AG04449 (cell line): ENCODE results near the gene GNPNAT1.

Source experiments
- CTCF ChIA-PET: fragments of 350-600 bp; formaldehyde crosslinking; extraction: SDS; loops from one replicate; lab custom pipeline; 2021; ENCODE audit warnings: antibody characterized with exemption; lab: Yijun Ruan, JAX
- POLR2A ChIA-PET: fragments of 400-600, 350-600 bp; formaldehyde crosslinking; extraction: SDS; loops from one replicate; lab custom pipeline; 2020; ENCODE audit warnings: antibody characterized with exemption, inconsistent platforms; lab: Yijun Ruan, JAX
- DNase-seq: peaks from one replicate; pipeline ENCODE4 v3.0.0-alpha.2; 2010; ENCODE audit warnings: low read depth, low spot score
- H3K4me3 ChIP-seq: 2 replicates; pipeline ENCODE4 v1.5.1; 2011; ENCODE audit warnings: low read depth, mild to moderate bottlenecking, control low read depth, low read length
- TF ChIP-seq, protein P1 (sequence below): IDR thresholded peaks from one replicate; pipeline ENCODE4 v1.5.1; 2011; ENCODE audit warnings: mild to moderate bottlenecking, moderate library complexity, low read length, control low read depth, inconsistent platforms; ENCODE audit not compliant: insufficient read depth; ENCODE audit errors: missing control alignments

The GNPNAT1 gene

DNA sequence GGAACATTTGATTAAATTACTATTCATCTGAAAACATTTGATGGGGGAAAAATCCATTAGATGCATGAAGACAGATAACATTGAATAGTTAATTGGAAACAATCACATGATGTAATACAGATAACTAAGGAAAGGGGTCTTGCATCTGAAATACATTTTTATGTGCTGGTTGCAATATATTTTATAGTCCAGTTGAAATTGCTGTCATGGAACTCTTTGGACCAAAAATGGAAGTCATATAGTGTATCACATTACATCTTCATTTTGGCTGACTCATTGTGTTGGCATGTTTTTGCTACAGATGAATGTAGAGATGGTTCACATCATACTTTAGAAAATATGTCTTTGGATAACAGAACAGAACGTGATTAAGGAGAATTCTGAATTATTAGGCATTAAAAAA is 43.0 kb upstream of the GNPNAT1 start:
- POLR2A ChIA-PET, result interaction anchor here (0.7 to 1.1 kb wide), 3 partner anchors 32 to 42 kb away, joined by 3 to 4 read pairs (median 3); no protein-coding TSS in a partner anchor
- CTCF ChIA-PET, result interaction anchor here (0.6 to 1.2 kb wide), 3 partner anchors 12 to 27 kb away, joined by 3 read pairs; no protein-coding TSS in a partner anchor
- TF ChIP-seq, protein P1, sequence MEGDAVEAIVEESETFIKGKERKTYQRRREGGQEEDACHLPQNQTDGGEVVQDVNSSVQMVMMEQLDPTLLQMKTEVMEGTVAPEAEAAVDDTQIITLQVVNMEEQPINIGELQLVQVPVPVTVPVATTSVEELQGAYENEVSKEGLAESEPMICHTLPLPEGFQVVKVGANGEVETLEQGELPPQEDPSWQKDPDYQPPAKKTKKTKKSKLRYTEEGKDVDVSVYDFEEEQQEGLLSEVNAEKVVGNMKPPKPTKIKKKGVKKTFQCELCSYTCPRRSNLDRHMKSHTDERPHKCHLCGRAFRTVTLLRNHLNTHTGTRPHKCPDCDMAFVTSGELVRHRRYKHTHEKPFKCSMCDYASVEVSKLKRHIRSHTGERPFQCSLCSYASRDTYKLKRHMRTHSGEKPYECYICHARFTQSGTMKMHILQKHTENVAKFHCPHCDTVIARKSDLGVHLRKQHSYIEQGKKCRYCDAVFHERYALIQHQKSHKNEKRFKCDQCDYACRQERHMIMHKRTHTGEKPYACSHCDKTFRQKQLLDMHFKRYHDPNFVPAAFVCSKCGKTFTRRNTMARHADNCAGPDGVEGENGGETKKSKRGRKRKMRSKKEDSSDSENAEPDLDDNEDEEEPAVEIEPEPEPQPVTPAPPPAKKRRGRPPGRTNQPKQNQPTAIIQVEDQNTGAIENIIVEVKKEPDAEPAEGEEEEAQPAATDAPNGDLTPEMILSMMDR, result no peak

DNA sequence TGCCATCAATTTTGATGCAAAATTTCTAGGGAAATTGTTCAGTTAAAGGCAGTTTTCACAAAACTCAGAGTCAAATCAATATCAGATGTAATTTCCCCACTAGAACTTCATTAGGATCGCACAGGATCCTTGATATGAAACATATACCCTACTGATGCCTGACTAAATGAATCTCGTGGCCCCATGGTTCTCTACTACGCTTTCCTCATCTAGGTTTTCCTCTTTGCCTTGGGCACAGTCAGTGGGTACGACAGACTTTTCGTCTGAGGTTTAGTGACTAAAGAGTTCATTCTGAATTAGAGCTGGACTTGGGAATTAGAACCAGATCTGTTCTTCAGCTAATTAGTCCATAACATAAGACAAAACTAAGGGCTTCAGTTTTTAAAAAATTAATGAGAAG is 42.5 kb upstream of the GNPNAT1 start:
- ChIA-PET POLR2A (interaction anchor here (0.7 to 1.1 kb wide), 3 partner anchors 31 to 42 kb away, joined by 3 to 4 read pairs (median 3); no protein-coding TSS in a partner anchor), CTCF (interaction anchor here (0.6 to 1.2 kb wide), 3 partner anchors 11 to 28 kb away, joined by 3 read pairs; no protein-coding TSS in a partner anchor)
- no peak overlapping the region for H3K4me3 ChIP-seq
- no peak for DNase-seq
- TF ChIP-seq, protein P1, result no peak

More for the DNA sequence above, 43.0 kb upstream of the GNPNAT1 start:
- peak; percentile 87 for DNase-seq
- no peak overlapping the region for H3K4me3 ChIP-seq

DNA sequence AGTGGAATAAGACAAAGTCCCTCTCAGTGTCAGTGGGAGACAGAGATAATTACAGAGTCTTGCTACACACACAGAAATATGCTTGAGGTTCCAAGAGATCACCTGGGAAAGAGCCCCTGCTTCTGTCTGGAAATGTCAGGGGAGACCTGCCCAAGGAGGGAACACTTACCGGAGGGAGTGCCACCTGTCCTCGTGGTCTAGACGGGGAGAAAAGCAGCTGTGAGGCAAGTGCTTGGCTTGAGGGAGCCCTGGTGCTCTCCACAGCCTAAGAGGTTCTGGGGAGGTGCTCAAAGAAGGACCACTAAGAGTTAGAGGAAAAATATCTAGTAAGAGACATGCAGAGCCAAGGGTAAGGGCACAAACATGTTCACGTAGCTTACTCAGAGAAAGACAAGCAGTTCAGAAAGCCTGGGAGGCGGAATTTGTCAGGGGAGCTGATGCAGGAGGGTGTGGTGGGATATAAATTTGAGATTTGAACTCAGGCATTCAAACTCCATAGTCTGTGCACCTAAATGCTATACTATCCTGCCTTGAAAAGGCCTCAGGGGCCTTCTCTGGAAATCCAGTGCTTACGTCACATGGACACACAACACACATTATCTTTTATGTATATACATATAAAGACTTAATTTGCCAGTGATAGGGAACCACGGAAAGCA is 38.2 kb upstream of the GNPNAT1 start:
- H3K4me3 ChIP-seq, result no peak overlapping the region
- ChIA-PET POLR2A (interaction anchor here (1.0 kb wide), 1 partner anchor 122 kb away, joined by 4 read pairs; the partner anchor contains the start of gene FERMT2), CTCF (interaction anchor here (0.7 to 0.8 kb wide), 2 partner anchors 18 to 182 kb away, joined by 3 read pairs; no protein-coding TSS in a partner anchor)
- TF ChIP-seq, protein P1, result no peak
- DNase-seq, result no peak

DNA sequence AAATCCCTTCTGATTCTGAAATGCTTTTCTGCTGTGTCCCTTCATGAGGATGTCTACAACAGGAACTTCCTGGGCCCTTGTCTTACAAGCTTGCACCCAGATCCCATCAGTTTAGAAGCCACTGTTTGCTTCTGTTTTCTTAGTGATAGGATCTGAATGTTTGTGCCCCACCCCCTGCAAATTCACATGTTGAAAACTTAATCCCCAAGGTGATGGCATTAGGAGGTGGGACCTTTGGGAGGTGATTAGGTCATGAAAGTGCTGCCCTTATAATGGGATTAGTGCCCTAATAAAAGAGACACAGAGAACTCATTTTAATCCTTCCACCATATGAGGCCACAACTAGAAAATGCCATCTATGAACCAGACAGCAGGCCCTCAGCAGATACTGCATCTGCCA is 36.0 kb upstream of the GNPNAT1 start:
- ChIA-PET POLR2A (no interaction called here), CTCF (interaction anchor here (1.0 kb wide), 1 partner anchor 133 kb away, joined by 3 read pairs; no protein-coding TSS in a partner anchor)
- TF ChIP-seq, protein P1, result no peak
- H3K4me3 ChIP-seq, result no peak overlapping the region
- no peak for DNase-seq

DNA sequence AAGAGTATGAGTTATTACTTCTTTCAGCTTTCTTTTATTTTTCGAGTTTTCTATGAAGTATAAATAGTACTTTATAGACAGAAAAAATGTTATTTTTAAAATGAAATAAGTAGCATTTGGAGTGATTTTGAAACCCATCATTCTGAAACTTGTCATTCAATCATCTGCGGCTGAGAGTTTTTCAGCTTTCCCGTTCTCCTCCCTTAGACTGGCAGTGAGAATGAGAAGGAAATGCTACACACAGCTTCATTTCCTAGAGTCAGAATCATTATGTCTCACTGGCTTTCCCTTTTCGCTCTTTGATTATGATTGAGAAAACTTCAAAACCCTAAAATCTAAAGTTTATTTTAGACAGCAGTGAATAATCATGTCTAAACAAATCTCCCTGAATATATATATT is 33.7 kb upstream of the GNPNAT1 start:
- no peak for DNase-seq
- H3K4me3 ChIP-seq, result no peak overlapping the region
- ChIA-PET POLR2A (interaction anchor here (1.0 kb wide), 1 partner anchor 115 kb away, joined by 3 read pairs; no protein-coding TSS in a partner anchor), CTCF (interaction anchor here (0.8 to 7.4 kb wide), 13 partner anchors 8 to 1523 kb away, joined by 3 to 88 read pairs (median 4); no protein-coding TSS in a partner anchor)
- TF ChIP-seq, protein P1, result no peak

DNA sequence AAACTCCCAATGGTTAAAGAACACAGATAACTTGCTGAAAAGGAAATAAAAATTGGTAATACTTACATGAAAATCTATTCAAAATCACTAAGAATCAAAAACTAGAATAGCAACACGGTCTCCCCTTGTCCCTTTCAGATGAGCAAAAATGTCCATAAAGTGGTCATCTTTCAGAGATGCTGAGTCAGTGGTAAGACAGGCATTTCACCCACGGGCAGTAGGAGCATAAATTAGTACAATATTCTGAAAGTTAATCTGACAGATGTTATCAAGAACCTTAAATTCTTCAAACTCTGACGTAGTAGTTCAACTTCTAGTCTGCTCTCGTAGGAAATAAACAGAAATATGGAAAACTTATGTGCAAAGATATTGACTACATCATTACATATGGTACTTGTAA is 33.1 kb upstream of the GNPNAT1 start:
- TF ChIP-seq, protein P1, result no peak
- no peak for DNase-seq
- ChIA-PET POLR2A (interaction anchor here (1.0 kb wide), 1 partner anchor 115 kb away, joined by 3 read pairs; no protein-coding TSS in a partner anchor), CTCF (interaction anchor here (0.8 to 7.4 kb wide), 11 partner anchors 9 to 1523 kb away, joined by 3 to 88 read pairs (median 5); no protein-coding TSS in a partner anchor)
- no peak overlapping the region for H3K4me3 ChIP-seq
